Kasumi-1 (cell line): Measurements from ENCODE around the gene SYT17.

ENCODE experiments used
- DNase-seq, 2 experiments: peaks; one replicate each; lab custom pipeline; 2025; lab: John Stamatoyannopoulos, UW

Gene SYT17

GRCh38 chr16:19218581-19218980, 50.5 kb downstream of the SYT17 start:
- no peak for DNase-seq

- no peak for DNase-seq
These were observed 51.8 kb downstream of the SYT17 start for GRCh38 chr16:19219836-19220235.

- peak; percentile 0 for DNase-seq
These were observed 55.5 kb downstream of the SYT17 start for GRCh38 chr16:19223235-19224170.

- no peak for DNase-seq
These were observed 57.6 kb downstream of the SYT17 start for GRCh38 chr16:19225651-19226050.

- no peak for DNase-seq
These were observed 59.6 kb downstream of the SYT17 start for GRCh38 chr16:19227643-19228042.

- no peak for DNase-seq
These were observed 60.0 kb downstream of the SYT17 start for GRCh38 chr16:19228052-19228451.

- no peak for DNase-seq
These were observed 60.5 kb downstream of the SYT17 start for GRCh38 chr16:19228575-19228974.

- no peak for DNase-seq
These were observed 62.5 kb downstream of the SYT17 start for GRCh38 chr16:19230575-19230974.

GRCh38 chr16:19231881-19232280, 63.8 kb downstream of the SYT17 start:
- DNase-seq = no peak

- no peak for DNase-seq
These were observed 64.9 kb downstream of the SYT17 start for GRCh38 chr16:19232988-19233387.

- no peak for DNase-seq
These were observed 67.4 kb downstream of the SYT17 start for GRCh38 chr16:19235478-19235877.

- DNase-seq = no peak
These were observed 67.8 kb downstream of the SYT17 start for GRCh38 chr16:19235886-19236285.

GRCh38 chr16:19236561-19237209, 68.6 kb downstream of the SYT17 start:
- DNase-seq = no peak

- DNase-seq = no peak
These were observed 70.4 kb downstream of the SYT17 start for GRCh38 chr16:19238406-19238805.

GRCh38 chr16:19239511-19240155, 71.6 kb downstream of the SYT17 start:
- no peak for DNase-seq

GRCh38 chr16:19240494-19240893, 72.5 kb downstream of the SYT17 start:
- no peak for DNase-seq

- no peak for DNase-seq
These were observed 73.5 kb downstream of the SYT17 start for GRCh38 chr16:19241512-19241911.

GRCh38 chr16:19242186-19242585, 74.1 kb downstream of the SYT17 start:
- DNase-seq = no peak

- no peak for DNase-seq
These were observed 75.0 kb downstream of the SYT17 start for GRCh38 chr16:19242987-19243575.

- no peak for DNase-seq
These were observed 77.4 kb downstream of the SYT17 start for GRCh38 chr16:19245326-19245925.

- DNase-seq = no peak
These were observed 84.9 kb downstream of the SYT17 start for GRCh38 chr16:19252904-19253303.

- DNase-seq = no peak
These were observed 86.6 kb downstream of the SYT17 start for GRCh38 chr16:19254611-19255010.
